ENCODE measurements around the gene JAM3.

Gene JAM3

GRCh38 chr11:134118006-134118405 lies 49.1 kb downstream of the JAM3 start:
- DNase-seq, result no peak

- DNase-seq, result no peak
These were observed 50.2 kb downstream of the JAM3 start for GRCh38 chr11:134119094-134119493.

- no peak for DNase-seq
These were observed 51.4 kb downstream of the JAM3 start for GRCh38 chr11:134120143-134120850.

- DNase-seq, result no peak
These were observed 52.2 kb downstream of the JAM3 start for GRCh38 chr11:134120921-134121526.

- DNase-seq, result no peak
These were observed 56.0 kb downstream of the JAM3 start for GRCh38 chr11:134124660-134125451.

- no peak for DNase-seq
These were observed 56.6 kb downstream of the JAM3 start for GRCh38 chr11:134125507-134125906.

GRCh38 chr11:134126217-134126822 lies 57.4 kb downstream of the JAM3 start:
- no peak for DNase-seq

GRCh38 chr11:134131628-134132244 lies 62.9 kb downstream of the JAM3 start:
- DNase-seq, result no peak

- DNase-seq, result no peak
These were observed 63.9 kb downstream of the JAM3 start for GRCh38 chr11:134132808-134133207.

- DNase-seq, result no peak
These were observed 65.3 kb downstream of the JAM3 start for GRCh38 chr11:134134167-134134566.

GRCh38 chr11:134138376-134138775 lies 69.5 kb downstream of the JAM3 start:
- no peak for DNase-seq

- DNase-seq, result no peak
These were observed 70.5 kb downstream of the JAM3 start for GRCh38 chr11:134139303-134139872.

GRCh38 chr11:134139873-134140331 lies 71.0 kb downstream of the JAM3 start:
- peak; percentile 17 for DNase-seq

- DNase-seq, result no peak
These were observed 72.2 kb downstream of the JAM3 start for GRCh38 chr11:134140961-134141490.

GRCh38 chr11:134142536-134142935 lies 73.7 kb downstream of the JAM3 start:
- peak; percentile 67 for DNase-seq

GRCh38 chr11:134143801-134144200 lies 74.9 kb downstream of the JAM3 start:
- DNase-seq, result no peak

- peak; percentile 21 for DNase-seq
These were observed 75.9 kb downstream of the JAM3 start for GRCh38 chr11:134144744-134145143.

GRCh38 chr11:134145715-134146114 lies 76.8 kb downstream of the JAM3 start:
- no peak for DNase-seq

GRCh38 chr11:134146598-134146997 lies 77.7 kb downstream of the JAM3 start:
- no peak for DNase-seq

GRCh38 chr11:134149371-134149770 lies 80.5 kb downstream of the JAM3 start:
- DNase-seq, result no peak

GRCh38 chr11:134150195-134150903 lies 81.5 kb downstream of the JAM3 start:
- no peak for DNase-seq
